ENCODE results near the gene GPR50.

Gene GPR50

DNA sequence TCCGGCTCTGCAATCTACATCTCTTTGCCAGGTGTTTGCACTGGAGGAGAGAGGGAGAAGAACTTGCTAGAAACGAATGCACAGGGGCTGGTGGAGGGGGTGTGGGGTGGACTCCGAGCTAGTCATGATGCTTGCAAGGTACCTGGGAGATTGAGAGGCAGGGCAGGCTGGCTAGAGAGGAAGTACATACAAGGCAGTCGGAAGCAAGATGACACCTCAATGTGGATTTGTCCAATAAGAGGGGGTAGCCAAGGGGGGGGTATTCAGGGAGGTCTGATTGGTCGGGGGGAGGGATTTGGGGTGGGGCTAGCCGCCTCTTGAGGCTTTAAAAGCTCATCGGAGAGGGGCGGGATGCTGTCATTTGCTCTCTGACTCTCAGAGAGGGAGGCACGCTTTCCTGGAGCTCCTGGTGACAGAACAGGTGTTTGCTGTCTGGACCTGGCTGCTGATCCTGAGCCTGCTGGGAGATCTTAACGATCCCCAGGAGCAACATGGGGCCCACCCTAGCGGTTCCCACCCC, at the start of gene GPR50:
Gene GPR50, plus strand, starts transcription at position 354 of the 520 bp plus-strand sequence. Its CDS starts 138 bp downstream, at position 492.
- Mint-ChIP-seq H3K4me3 (no peak within 1 kb of the TSS), H3K36me3 (ENCODE audit: low read depth) (no peaks in the 10 kb centered on the region), H3K4me1 (ENCODE audit: low read depth) (no peaks in the 10 kb centered on the region), H3K9me3 (no peaks in the 10 kb centered on the region), H3K27me3 (peaks cover 82% of the 10 kb centered on the region), H3K27ac (no peak within 1 kb of the TSS)
- intact Hi-C loops (cut with micrococcal nuclease) = no loop called here

DNA sequence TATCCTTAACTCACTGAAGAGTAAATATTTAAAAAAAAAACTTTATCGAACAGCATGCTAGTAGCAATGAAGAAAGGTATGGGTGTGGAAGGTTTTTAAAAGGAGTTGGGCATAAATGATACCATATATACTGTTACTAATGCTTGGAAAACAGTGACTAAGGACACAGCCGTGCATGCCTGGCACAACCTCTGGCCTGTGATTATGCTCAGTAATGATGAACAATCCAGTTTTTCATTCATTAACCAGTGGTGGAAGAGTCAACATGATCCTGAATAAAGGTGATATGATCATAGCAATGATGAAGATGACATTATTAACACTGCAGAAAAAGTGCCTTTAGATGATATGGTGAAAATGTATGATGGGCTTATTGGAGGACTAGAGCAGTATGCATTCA, 43.9 kb upstream of the GPR50 start:
- Mint-ChIP-seq H3K36me3 (ENCODE audit: low read depth) (no peaks in the 10 kb centered on the region), H3K27me3 (peaks cover 2% of the 10 kb centered on the region), H3K27ac (no peak overlapping the region)

DNA sequence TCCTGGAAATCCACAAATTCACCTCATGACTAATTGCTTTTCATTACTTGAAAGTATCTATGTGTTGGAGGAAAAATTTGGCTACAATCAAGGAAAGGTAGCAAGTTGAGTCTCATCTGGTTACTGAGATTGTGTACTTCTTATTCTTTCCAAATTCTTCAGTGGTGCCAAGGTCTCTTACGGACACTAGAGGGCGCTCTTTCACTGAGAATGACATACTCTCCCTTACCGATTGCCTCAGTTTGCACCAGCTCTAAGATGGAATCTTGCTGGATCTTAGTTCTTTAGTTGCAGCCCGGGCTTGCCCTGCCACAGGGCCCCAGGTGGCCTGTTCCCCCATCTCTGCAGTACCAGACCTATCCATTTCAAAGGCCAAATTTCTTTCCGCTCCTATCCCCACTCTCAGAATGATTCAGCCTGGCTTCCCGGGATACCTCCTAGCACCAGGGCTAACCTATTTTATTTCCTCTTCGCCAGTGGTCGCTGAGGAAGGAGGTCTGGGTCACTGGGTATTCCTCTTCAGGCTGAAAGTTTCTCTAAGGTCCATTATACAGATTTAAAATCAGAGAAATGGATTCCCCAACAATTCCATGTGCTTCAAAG, 24.6 kb upstream of the GPR50 start:
- H3K4me3 Mint-ChIP-seq = no peak overlapping the region
- no peaks in the 10 kb centered on the region for H3K4me1 Mint-ChIP-seq (ENCODE audit: low read depth)
- H3K27me3 Mint-ChIP-seq = peaks cover 7% of the 10 kb centered on the region
- no peaks in the 10 kb centered on the region for H3K36me3 Mint-ChIP-seq (ENCODE audit: low read depth)
- no peaks in the 10 kb centered on the region for H3K9me3 Mint-ChIP-seq
- no peak overlapping the region for H3K27ac Mint-ChIP-seq
- intact Hi-C loops (cut with micrococcal nuclease) = loop anchor here (1.0 to 5.0 kb wide), 2 partner anchors 530 to 1481 kb away; no protein-coding TSS in a partner anchor

More for the DNA sequence above, 43.9 kb upstream of the GPR50 start:
- Mint-ChIP-seq H3K4me3 (no peak overlapping the region), H3K9me3 (no peaks in the 10 kb centered on the region), H3K4me1 (ENCODE audit: low read depth) (no peaks in the 10 kb centered on the region)
- intact Hi-C loops (cut with micrococcal nuclease) = no loop called here

DNA sequence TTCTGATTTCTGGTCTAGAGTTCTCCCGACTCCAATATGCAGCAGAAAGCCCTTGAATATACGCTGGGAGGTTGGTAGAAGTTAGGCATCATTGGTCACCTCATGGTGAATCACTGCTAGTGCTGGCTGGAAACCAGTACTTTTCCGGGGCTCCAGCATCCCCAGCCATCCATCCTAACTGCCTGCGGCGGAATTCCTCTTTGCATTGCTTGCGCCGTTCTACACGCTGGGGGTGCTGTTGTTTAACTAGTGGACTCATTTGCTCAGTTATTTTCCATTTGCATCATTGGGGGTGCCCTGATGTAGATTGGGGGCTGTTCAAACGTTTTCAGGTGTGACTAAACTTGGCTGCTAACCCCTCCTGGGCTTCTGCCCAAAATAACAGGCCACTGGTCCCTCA, 23.3 kb upstream of the GPR50 start:
- intact Hi-C loops (cut with micrococcal nuclease) = loop anchor here (5.0 kb wide), 1 partner anchor 1479 kb away; no protein-coding TSS in a partner anchor
- Mint-ChIP-seq H3K4me3 (no peak overlapping the region), H3K27me3 (peaks cover 7% of the 10 kb centered on the region), H3K27ac (no peak overlapping the region), H3K9me3 (no peaks in the 10 kb centered on the region), H3K36me3 (ENCODE audit: low read depth) (no peaks in the 10 kb centered on the region), H3K4me1 (ENCODE audit: low read depth) (no peaks in the 10 kb centered on the region)

DNA sequence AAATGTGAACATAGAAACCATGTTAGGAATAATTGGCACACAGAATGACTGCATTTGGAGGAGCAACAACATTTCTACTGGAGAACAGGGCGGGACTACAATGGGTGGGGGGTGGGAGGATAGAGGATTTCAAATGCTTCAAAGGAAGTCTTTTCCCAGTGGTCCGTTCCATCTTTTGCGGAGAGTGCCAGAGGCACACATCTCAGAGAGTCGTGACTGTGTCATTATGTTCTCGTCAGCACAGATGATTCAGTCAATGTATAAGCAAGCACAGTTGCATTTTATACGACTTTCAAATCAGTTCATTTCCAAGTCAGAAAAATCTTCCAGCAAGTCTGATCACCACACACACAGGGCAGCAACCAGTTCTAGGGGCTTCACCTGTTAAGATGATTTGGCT, 22.7 kb upstream of the GPR50 start:
- Mint-ChIP-seq H3K4me3 (no peak overlapping the region), H3K36me3 (ENCODE audit: low read depth) (no peaks in the 10 kb centered on the region), H3K4me1 (ENCODE audit: low read depth) (no peaks in the 10 kb centered on the region), H3K9me3 (no peaks in the 10 kb centered on the region), H3K27me3 (peaks cover 7% of the 10 kb centered on the region), H3K27ac (no peak overlapping the region)
- intact Hi-C loops (cut with micrococcal nuclease) = loop anchor here (5.0 kb wide), 1 partner anchor 1479 kb away; no protein-coding TSS in a partner anchor

DNA sequence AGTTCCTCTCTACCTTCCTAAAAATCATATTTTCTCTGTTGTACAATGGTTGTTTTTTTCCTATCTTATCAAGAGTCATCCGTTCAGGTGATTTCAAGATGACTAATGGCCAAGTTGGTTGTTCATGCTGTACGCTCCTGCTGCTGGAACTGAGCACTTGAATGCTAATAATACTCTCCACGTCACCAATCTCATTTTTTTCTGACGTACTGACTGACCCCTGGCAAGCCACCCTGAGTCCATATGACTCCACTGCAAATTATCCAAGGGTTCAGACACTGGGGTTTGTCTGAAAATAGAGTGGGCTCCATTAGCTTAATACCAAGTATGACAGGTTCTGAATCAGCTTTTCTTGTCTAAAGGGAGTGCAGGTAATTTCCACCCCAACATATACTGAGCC, 21.1 kb upstream of the GPR50 start:
- Mint-ChIP-seq H3K27me3 (peaks cover 7% of the 10 kb centered on the region), H3K27ac (no peak overlapping the region), H3K4me1 (ENCODE audit: low read depth) (no peaks in the 10 kb centered on the region), H3K9me3 (no peaks in the 10 kb centered on the region), H3K36me3 (ENCODE audit: low read depth) (no peaks in the 10 kb centered on the region), H3K4me3 (no peak overlapping the region)
- intact Hi-C loops (cut with micrococcal nuclease) = no loop called here

DNA sequence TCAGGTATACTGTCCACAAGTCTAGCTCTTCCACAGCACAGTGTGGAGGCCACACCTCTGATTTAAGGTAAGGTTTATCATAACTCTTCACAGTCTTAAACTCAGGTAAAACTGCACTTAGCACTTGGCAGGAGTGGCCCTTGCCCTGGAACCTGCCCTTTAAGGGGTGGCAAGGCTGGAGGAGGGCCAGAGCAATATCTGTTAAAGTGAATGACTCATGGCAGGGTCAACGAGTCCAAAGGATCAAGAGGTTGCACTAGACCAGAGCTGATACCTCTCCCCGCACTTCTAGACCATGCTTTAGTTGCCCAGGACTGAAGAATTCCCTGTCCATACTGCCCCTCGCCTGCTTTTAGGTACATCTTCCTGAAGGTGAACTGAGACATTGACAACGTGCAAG, 14.7 kb upstream of the GPR50 start:
- Mint-ChIP-seq H3K4me1 (ENCODE audit: low read depth) (no peaks in the 10 kb centered on the region), H3K27me3 (peaks cover 2% of the 10 kb centered on the region), H3K27ac (no peak overlapping the region), H3K36me3 (ENCODE audit: low read depth) (no peaks in the 10 kb centered on the region), H3K9me3 (no peaks in the 10 kb centered on the region), H3K4me3 (no peak overlapping the region)
- intact Hi-C loops (cut with micrococcal nuclease) = no loop called here

DNA sequence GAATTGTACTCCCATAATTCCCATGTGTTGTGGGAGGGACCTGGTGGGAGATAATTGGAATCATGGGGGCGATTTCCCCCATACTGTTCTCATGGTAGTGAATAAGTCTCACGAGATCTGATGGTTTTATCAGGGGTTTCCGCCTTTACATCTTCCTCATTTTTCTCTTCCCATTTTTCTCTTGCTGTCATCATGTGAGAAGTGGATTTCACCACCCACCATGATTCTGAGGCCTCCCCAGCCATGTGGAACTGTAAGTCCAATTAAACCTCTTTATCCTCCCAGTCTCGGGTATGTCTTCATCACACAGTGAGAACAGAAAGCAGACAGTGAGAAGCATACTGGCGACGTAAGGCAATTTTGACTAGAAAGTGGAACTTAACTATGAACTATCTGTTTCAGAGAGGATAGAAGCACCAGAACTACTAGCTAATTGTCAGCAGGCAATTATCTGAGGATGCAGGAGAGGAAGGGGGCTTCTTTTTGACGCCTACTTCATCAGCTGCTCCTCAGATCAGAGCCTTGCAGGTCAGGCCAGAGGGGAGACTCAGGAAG, 8.5 kb upstream of the GPR50 start:
- Mint-ChIP-seq H3K4me3 (no peak overlapping the region), H3K27ac (no peak overlapping the region), H3K27me3 (peaks cover 8% of the 10 kb centered on the region), H3K4me1 (ENCODE audit: low read depth) (no peaks in the 10 kb centered on the region), H3K9me3 (peaks cover 9% of the 10 kb centered on the region), H3K36me3 (ENCODE audit: low read depth) (no peaks in the 10 kb centered on the region)
- intact Hi-C loops (cut with micrococcal nuclease) = no loop called here

DNA sequence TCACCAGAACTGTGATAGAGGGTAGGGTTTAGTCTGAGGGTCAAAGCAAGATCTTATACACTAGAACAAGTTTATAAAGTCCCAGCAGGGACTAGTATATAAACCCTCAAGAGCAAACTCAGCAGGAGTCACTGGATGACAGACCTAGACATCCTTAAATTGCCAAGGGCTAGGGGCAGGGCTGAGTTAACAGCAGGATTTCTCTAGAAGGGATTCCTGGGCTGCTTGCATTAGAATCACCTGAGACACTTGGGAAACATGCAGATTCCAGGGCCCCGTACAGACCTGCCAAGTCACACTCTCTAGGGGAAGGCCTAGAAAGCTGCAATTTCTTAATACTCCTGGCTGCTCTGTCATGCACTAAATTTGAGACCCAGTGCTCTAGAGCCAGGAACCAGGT, 6.6 kb upstream of the GPR50 start:
- no peaks in the 10 kb centered on the region for H3K36me3 Mint-ChIP-seq (ENCODE audit: low read depth)
- peaks cover 23% of the 10 kb centered on the region for H3K27me3 Mint-ChIP-seq
- H3K9me3 Mint-ChIP-seq = peaks cover 9% of the 10 kb centered on the region
- H3K4me1 Mint-ChIP-seq (ENCODE audit: low read depth) = no peaks in the 10 kb centered on the region
- no peak overlapping the region for H3K4me3 Mint-ChIP-seq
- intact Hi-C loops (cut with micrococcal nuclease) = no loop called here
- no peak overlapping the region for H3K27ac Mint-ChIP-seq

DNA sequence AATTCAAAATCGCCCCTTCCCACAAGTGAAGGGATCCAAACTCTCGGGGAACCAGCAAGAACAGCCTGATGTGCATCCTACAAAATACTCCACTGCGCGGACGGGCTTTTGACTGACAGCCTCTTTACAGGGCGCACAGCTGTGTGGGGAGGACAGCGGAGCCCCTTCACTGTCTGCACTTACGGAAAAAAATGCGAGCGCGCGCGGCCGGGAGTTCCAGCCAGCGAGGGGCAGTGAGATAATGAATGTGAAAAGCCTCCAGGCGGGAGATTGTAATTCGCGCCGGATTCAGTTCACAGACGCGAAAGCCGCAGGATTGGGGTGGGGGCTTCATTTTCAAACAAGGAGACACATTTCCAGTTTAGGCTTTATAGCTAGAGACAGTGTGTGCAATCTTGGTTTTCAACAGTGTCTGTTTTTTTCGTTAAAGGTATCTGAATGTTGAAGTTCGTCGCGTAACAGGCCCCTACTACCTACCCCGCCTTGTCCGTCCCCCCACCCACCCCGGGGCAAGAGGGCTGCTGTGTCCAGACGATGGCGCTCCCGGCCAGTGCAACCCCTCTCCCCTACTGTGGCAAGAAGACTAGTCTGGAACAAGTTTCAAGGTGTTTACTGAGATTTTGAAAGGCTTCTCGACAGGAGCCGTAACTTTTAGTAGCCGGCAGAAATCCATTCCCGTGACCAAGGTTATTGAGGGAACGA, 1.7 kb upstream of the GPR50 start:
- Mint-ChIP-seq H3K9me3 (no peaks in the 10 kb centered on the region), H3K4me3 (no peak overlapping the region), H3K27me3 (peaks cover 70% of the 10 kb centered on the region), H3K27ac (no peak overlapping the region), H3K4me1 (ENCODE audit: low read depth) (no peaks in the 10 kb centered on the region), H3K36me3 (ENCODE audit: low read depth) (no peaks in the 10 kb centered on the region)
- intact Hi-C loops (cut with micrococcal nuclease) = no loop called here

DNA sequence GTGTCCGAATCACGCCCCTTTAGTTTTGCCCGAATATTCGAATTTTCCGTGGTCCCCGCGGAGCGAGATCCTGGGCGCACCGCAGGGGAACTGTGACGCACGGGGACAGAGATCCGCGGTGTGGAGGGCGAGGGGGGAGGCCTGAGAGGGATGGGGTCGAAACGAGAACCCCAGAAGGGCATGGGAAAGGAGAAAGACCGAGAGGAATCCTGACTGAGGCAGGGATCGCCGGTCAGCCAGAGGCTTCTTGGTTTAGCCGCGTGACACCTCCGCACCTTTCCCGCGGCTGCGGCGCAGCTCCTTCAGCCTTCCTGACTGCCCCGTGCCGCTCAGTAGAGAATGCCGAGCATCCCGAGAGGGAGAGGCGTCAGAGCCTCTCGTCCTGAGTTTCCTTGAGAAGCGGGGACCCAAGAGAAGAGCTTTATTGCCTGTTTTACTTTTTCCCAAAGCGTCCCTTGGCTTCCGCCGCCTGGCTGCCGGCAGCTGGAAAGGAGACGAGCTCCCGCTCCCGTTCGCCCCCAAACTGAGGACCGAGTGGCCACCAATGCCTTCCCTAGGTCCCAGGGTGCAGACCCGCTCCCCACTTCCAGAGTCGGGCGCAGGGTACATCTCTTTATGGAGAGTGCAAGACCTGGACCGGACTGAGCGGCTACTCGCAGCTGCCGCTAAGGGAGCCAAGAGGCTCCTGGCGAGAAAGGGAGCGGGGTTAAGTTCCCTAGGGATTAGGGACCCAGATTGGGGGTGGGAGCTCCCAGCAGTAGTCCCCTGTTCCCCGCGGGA, 911 bp upstream of the GPR50 start:
- H3K4me3 Mint-ChIP-seq = no peak overlapping the region
- intact Hi-C loops (cut with micrococcal nuclease) = no loop called here
- H3K9me3 Mint-ChIP-seq = no peaks in the 10 kb centered on the region

DNA sequence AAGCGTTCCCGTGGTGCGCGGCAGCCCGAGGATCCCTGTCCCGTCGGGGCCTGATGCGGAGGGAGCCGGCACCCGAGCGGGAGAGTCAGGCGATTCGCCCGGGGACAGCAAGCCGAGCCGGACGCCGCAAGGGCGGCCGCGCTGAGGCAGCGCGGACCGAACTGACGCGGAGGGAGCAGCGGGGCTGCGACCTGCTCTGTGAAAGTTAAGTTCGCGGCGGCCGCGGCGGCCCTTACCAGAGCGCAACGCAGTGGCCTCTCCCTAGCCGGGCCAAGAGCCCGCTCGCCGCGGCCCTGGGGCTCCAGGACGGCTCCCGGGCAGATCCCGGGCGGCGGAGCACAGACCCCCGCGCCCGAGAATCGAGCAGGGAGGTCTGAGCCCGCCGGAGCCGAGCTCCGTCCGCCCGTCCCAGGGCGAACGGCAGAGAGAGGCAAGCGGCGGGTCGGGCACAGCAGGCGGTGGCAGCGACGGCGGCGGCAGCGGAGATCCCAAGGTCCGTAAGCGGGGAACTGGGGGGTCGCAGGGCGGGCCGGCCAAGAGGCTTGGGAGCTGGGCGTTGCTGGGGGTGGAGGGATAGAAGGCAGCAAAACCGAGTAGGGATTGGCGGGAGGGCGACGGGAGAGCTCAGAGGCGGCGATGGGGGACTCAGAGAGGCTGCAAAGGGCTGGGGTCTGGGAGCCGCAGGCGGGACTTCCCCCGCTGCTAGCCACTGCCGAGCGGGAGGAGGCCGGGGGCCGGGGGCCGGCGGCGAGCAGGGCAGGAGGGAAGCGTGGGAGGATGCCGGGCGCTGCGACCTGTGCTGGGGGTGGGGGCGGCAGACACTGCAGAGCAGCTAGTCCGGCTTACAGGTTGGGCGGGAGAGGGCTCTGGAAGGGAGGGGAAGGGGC, 1.0 kb downstream of the GPR50 start:
- Mint-ChIP-seq H3K4me3 (no peak overlapping the region), H3K4me1 (ENCODE audit: low read depth) (no peaks in the 10 kb centered on the region), H3K27me3 (peaks cover 89% of the 10 kb centered on the region), H3K36me3 (ENCODE audit: low read depth) (no peaks in the 10 kb centered on the region), H3K9me3 (no peaks in the 10 kb centered on the region), H3K27ac (no peak overlapping the region)
- intact Hi-C loops (cut with micrococcal nuclease) = no loop called here

More for the DNA sequence above, 911 bp upstream of the GPR50 start:
- no peaks in the 10 kb centered on the region for H3K4me1 Mint-ChIP-seq (ENCODE audit: low read depth)
- H3K27ac Mint-ChIP-seq = no peak overlapping the region
- peaks cover 76% of the 10 kb centered on the region for H3K27me3 Mint-ChIP-seq
- no peaks in the 10 kb centered on the region for H3K36me3 Mint-ChIP-seq (ENCODE audit: low read depth)

DNA sequence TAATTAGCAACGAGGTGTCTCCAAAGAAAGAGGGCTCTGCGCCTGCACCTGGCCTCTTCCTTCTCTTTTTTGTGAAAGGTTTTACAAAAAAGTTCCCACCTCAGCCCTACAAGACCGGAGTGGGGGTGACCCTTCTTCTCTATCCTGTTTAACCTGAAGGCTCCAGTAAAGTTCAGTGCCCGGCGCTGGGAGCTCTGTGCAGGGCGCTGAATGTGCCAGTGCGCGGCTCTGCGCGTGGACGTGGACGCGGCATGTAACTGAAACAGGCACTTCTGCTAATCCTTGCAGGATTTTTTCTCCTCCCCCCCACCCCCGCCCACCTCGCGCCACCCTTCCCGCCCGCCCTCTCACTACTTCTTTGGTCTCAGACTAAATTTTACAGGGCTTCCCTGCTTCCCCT, 2.4 kb downstream of the GPR50 start:
- H3K27me3 Mint-ChIP-seq = peaks cover 92% of the 10 kb centered on the region
- no peak overlapping the region for H3K27ac Mint-ChIP-seq
- no peak overlapping the region for H3K4me3 Mint-ChIP-seq
- H3K36me3 Mint-ChIP-seq (ENCODE audit: low read depth) = no peaks in the 10 kb centered on the region
- intact Hi-C loops (cut with micrococcal nuclease) = no loop called here
- H3K9me3 Mint-ChIP-seq = no peaks in the 10 kb centered on the region
- no peaks in the 10 kb centered on the region for H3K4me1 Mint-ChIP-seq (ENCODE audit: low read depth)
